Neural crest cell (in vitro differentiated cells): ENCODE data around the gene TECTA. TPM values are rescaled to one million over a fixed set of nuclear protein-coding genes. Genes with fewer than 3 reads are reported as not detected.

ENCODE experiments used
- DNase-seq: peaks from one replicate; pipeline ENCODE4 v3.0.0; 2021; ENCODE audit warnings: low read depth, mixed read lengths, low spot score
- H3K27ac Mint-ChIP-seq: one replicate; pipeline ENCODE4 v1.8.0; 2021; ENCODE audit warnings: mild to moderate bottlenecking, mixed read lengths; ENCODE audit not compliant: unreplicated experiment
- H3K27me3 Mint-ChIP-seq: 2 replicates; pipeline ENCODE4 v1.8.0; 2021; ENCODE audit warnings: low read depth, mild to moderate bottlenecking, mixed read lengths
- H3K36me3 Mint-ChIP-seq: 2 replicates; pipeline ENCODE4 v1.8.0; 2021; ENCODE audit warnings: low read depth, mild to moderate bottlenecking, mixed read lengths
- H3K4me1 Mint-ChIP-seq: 2 replicates; pipeline ENCODE4 v1.8.0; 2021; ENCODE audit warnings: mixed read lengths
- H3K4me3 Mint-ChIP-seq: one replicate; pipeline ENCODE4 v1.8.0; 2021; ENCODE audit warnings: mild to moderate bottlenecking, mixed read lengths
- H3K9me3 Mint-ChIP-seq: 2 replicates; pipeline ENCODE4 v1.8.0; 2021; ENCODE audit warnings: mixed read lengths
- CTCF ChIP-seq: fragments of 200-600 bp; sonication (generic); conservative IDR thresholded peaks from 2 replicates; pipeline ENCODE4 v1.5.0; 2021; ENCODE audit warnings: antibody characterized with exemption, mild to moderate bottlenecking
- total RNA-seq: library from RNA; stranded (reverse); gene quantifications from 2 replicates; pipeline ENCODE4 v1.2.1, GENCODE V29; 2021

The TECTA gene
- total RNA-seq, 1 donor from 2014 or later = 1.5 TPM

GRCh38 chr11:121082219-121082618, 18.8 kb upstream of the TECTA start:
- Mint-ChIP-seq H3K4me1 (peaks cover 14% of the 10 kb centered on the region), H3K27ac (peak overlapping the region; percentile 6), H3K36me3 (peaks cover 5% of the 10 kb centered on the region), H3K27me3 (no peaks in the 10 kb centered on the region), H3K9me3 (no peaks in the 10 kb centered on the region), H3K4me3 (no peak overlapping the region)
- no peak for DNase-seq
- no peak for TF ChIP-seq CTCF

- TF ChIP-seq CTCF = no peak
- Mint-ChIP-seq H3K27ac (no peak overlapping the region), H3K9me3 (no peaks in the 10 kb centered on the region), H3K4me1 (peaks cover 14% of the 10 kb centered on the region), H3K27me3 (no peaks in the 10 kb centered on the region), H3K36me3 (peaks cover 5% of the 10 kb centered on the region), H3K4me3 (no peak overlapping the region)
- DNase-seq = peak; percentile 24
Observed at GRCh38 chr11:121082670-121083069, 18.4 kb upstream of the TECTA start.

- Mint-ChIP-seq H3K36me3 (peaks cover 9% of the 10 kb centered on the region), H3K27ac (peak overlapping the region; percentile 10), H3K27me3 (no peaks in the 10 kb centered on the region), H3K9me3 (no peaks in the 10 kb centered on the region), H3K4me3 (no peak overlapping the region), H3K4me1 (peaks cover 14% of the 10 kb centered on the region)
- DNase-seq = no peak
- TF ChIP-seq CTCF = no peak
Observed at GRCh38 chr11:121086866-121087265, 14.2 kb upstream of the TECTA start.

- H3K27ac Mint-ChIP-seq = no peak overlapping the region
- H3K27me3 Mint-ChIP-seq = no peaks in the 10 kb centered on the region
- DNase-seq = no peak
- TF ChIP-seq CTCF = no peak
- H3K36me3 Mint-ChIP-seq = peaks cover 12% of the 10 kb centered on the region
- H3K4me3 Mint-ChIP-seq = no peak overlapping the region
- no peaks in the 10 kb centered on the region for H3K4me1 Mint-ChIP-seq
- H3K9me3 Mint-ChIP-seq = peaks cover 2% of the 10 kb centered on the region
Observed at GRCh38 chr11:121089566-121089965, 11.5 kb upstream of the TECTA start.

- TF ChIP-seq CTCF = no peak
- no peak for DNase-seq
- Mint-ChIP-seq H3K27ac (no peak overlapping the region), H3K4me1 (no peaks in the 10 kb centered on the region), H3K36me3 (peaks cover 12% of the 10 kb centered on the region), H3K9me3 (peaks cover 6% of the 10 kb centered on the region), H3K27me3 (no peaks in the 10 kb centered on the region), H3K4me3 (no peak overlapping the region)
Observed at GRCh38 chr11:121090145-121090721, 10.8 kb upstream of the TECTA start.
